Stimulated activated CD4-positive, alpha-beta T cell treated with anti-CD3 and anti-CD28 coated beads, Interleukin-12 subunit alpha, Interleukin-12 subunit beta, amount 100 ng/mL, for 4 hours (primary cell): Measurements from ENCODE around the gene CHCHD5.
"Not testable (repeated sequence)": the region's sequence is repeated elsewhere in the genome, so short reads cannot be mapped to it uniquely, and the experiment has no call there.

Experiments used
- DNase-seq: peaks from one replicate; pipeline ENCODE4 v3.0.0-alpha.2; 2020

The CHCHD5 gene

GRCh38 chr2:112588611-112589045 is 4.2 kb downstream of the CHCHD5 start:
- DNase-seq, result no peak

GRCh38 chr2:112591413-112591812 is 7.0 kb downstream of the CHCHD5 start:
- DNase-seq, result no peak

- no peak for DNase-seq
Measured at GRCh38 chr2:112593736-112594135, 9.3 kb downstream of the CHCHD5 start.

- DNase-seq, result no peak
Measured at GRCh38 chr2:112597537-112598322, 13.3 kb downstream of the CHCHD5 start.

- no peak for DNase-seq
Measured at GRCh38 chr2:112600634-112601033, 16.2 kb downstream of the CHCHD5 start.

- no peak for DNase-seq
Measured at GRCh38 chr2:112601754-112602153, 17.3 kb downstream of the CHCHD5 start.

- DNase-seq, result no peak
Measured at GRCh38 chr2:112602917-112603316, 18.5 kb downstream of the CHCHD5 start.

- no peak for DNase-seq
Measured at GRCh38 chr2:112603731-112604130, 19.3 kb downstream of the CHCHD5 start.

- no peak for DNase-seq
Measured at GRCh38 chr2:112604952-112605351, 20.5 kb downstream of the CHCHD5 start.

GRCh38 chr2:112605926-112606325 is 21.5 kb downstream of the CHCHD5 start:
- no peak for DNase-seq

- no peak for DNase-seq
Measured at GRCh38 chr2:112606547-112606946, 22.1 kb downstream of the CHCHD5 start.

GRCh38 chr2:112607680-112608438 is 23.4 kb downstream of the CHCHD5 start:
- no peak for DNase-seq

GRCh38 chr2:112609320-112609719 is 24.9 kb downstream of the CHCHD5 start:
- not testable (repeated sequence) for DNase-seq

- not testable (repeated sequence) for DNase-seq
Measured at GRCh38 chr2:112612283-112612682, 27.9 kb downstream of the CHCHD5 start.

- no peak for DNase-seq
Measured at GRCh38 chr2:112614201-112614840, 29.9 kb downstream of the CHCHD5 start.

GRCh38 chr2:112615051-112615450 is 30.6 kb downstream of the CHCHD5 start:
- DNase-seq, result no peak

- DNase-seq, result not testable (repeated sequence)
Measured at GRCh38 chr2:112615798-112616197, 31.4 kb downstream of the CHCHD5 start.

GRCh38 chr2:112618383-112618782 is 34.0 kb downstream of the CHCHD5 start:
- DNase-seq, result no peak

GRCh38 chr2:112621790-112622527 is 37.5 kb downstream of the CHCHD5 start:
- DNase-seq, result no peak

- no peak for DNase-seq
Measured at GRCh38 chr2:112622528-112622849, 38.1 kb downstream of the CHCHD5 start.

GRCh38 chr2:112623913-112624777 is 39.7 kb downstream of the CHCHD5 start:
- peak; percentile 61 for DNase-seq

- DNase-seq, result no peak
Measured at GRCh38 chr2:112625474-112626114, 41.2 kb downstream of the CHCHD5 start.
